Stimulated activated CD8-positive, alpha-beta memory T cell treated with anti-CD3 and anti-CD28 coated beads, Interleukin-12 subunit alpha, Interleukin-12 subunit beta, amount 100 ng/mL, for 1 hour (primary cell): ENCODE measurements around the gene GPR149.
"Not testable (repeated sequence)": the region's sequence is repeated elsewhere in the genome, so short reads cannot be mapped to it uniquely, and the experiment has no call there.

Source experiments
- DNase-seq: peaks from one replicate; pipeline ENCODE4 v3.0.0-alpha.2; 2020; ENCODE audit warnings: low read depth

The GPR149 gene, protein sequence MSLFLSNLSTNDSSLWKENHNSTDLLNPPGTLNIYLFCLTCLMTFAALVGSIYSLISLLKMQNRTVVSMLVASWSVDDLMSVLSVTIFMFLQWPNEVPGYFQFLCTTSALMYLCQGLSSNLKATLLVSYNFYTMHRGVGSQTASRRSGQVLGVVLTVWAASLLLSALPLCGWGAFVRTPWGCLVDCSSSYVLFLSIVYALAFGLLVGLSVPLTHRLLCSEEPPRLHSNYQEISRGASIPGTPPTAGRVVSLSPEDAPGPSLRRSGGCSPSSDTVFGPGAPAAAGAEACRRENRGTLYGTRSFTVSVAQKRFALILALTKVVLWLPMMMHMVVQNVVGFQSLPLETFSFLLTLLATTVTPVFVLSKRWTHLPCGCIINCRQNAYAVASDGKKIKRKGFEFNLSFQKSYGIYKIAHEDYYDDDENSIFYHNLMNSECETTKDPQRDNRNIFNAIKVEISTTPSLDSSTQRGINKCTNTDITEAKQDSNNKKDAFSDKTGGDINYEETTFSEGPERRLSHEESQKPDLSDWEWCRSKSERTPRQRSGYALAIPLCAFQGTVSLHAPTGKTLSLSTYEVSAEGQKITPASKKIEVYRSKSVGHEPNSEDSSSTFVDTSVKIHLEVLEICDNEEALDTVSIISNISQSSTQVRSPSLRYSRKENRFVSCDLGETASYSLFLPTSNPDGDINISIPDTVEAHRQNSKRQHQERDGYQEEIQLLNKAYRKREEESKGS

DNA sequence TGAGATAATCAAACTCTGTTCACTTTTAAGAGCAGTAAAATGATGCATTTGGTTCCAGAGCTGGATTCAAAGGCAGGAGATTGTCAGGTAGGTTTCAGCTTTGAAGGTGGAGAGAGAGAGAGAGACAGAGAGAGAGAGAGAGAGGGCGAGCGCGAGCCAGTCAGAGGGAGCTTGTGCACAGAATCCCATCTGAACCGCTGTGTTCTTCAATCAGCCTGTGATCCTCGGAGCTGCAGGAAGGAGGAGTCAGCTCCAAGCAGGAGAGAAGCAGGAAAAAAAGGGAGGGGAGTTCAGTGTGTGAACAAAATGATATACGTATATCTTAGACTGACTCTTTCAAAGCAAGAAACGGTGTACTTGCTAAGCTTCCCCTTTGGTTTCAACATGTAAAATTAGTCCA is at the start of gene GPR149:
Gene GPR149 (minus strand): TSS at position 177 of the 400 bp plus-strand sequence. CDS start 575 bp downstream, outside the sequence.
- DNase-seq = no peak

DNA sequence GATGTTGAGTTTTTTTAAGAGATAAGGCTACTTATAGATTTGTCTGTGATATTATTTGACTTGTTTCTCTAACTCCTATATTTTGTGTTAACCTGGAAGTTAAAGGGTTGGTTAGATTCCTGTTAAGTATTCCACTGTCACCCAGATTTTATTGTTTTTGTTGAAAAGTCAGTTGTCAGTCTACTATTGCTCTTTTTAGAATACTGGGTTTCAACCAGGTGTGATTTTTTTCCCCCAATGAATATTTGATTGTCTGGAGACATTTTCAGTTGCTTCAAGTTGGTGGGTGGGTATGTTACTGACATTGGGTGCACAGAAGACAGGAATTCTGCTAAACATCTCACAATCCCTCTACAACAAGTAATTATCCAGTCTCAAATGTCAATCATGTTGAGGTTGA is 43.8 kb upstream of the GPR149 start:
- no peak for DNase-seq

DNA sequence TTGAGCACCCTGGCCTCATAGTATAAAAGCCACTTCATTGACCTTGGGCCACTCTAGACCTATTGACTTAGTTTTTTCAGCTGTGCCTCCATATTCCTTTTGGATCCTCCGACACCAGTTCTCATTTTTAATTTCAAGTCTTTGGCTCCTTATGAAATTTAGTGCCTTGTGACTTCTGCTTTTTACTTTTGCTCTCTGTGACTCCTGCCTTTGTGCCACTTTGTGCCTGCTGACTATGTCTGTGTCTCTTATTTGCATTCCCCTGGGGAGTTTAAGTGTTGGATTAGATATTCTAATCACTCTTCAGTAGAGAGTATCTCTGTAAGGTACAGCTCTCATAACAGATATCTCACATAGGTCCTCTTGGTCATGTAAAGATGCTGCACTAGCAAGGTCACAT is 39.6 kb upstream of the GPR149 start:
- DNase-seq = no peak

DNA sequence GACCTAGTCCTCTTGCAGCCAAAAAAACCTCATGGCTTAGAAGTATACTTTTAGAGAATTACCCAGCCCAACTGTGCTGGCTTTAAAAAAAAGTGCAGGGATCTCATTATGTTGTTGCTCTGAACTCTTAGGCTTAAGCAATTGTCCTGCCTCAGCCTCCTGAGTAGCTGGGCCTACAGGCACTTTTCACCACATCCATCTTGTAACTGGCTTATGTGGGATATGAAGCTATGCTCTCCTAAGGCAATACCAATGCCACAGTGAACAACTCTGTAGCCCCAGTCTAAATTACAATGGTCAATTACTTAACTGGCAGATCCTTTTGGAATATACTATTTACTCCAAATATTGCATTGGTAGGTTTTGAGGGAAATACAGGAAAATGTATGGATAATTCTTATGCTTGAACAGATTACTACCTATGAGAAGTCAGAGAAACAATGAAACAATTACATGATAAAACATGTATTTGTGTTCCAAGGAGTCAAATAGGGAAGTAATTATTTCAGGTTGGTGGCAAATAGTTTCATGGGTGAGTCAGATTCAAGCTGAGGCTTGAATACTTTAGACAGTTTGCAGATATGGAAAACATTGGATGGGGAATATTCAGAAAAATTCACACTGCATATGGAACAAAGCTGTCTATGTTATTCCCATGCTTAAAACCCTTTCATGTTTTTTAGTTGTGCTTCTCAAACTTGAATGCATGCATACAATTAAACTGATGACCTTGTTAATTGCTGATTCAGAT is 34.6 kb upstream of the GPR149 start:
- DNase-seq = no peak

DNA sequence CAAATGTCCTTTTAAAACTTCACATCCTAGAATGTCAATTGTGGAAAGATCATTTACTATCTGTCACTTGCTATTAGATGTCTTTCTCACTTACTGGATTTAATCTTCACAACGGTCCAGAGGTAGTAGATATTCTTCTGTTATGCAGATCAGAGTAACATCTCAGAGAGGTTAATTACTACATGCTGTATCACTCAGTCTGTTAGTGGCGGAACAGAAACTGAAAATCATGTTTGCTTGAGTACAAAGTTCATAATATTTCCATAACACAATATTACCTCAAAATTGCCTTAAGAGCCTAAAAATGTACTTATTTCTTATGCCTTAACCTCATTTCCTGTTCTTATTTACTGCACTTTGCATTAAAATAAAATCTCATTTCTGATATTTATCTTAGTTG is 28.6 kb upstream of the GPR149 start:
- no peak for DNase-seq

DNA sequence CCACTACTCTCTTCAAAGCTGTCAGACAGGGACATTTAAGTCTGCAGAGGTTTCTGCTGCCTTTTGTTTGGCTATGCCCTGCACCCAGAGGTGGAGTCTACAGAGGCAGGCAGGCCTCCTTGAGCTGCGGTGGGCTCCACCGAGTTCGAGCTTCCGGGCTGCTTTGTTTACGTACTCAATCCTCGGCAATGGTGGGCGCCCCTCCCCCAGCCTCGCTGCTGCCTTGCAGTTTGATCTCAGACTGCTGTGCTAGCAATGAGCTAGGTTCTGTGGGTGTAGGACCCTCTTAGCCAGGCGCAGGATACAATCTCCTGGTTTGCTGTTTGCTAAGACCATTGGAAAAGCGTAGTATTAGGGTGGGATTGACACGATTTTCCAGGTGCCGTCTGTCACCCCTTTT is 9.1 kb upstream of the GPR149 start:
- DNase-seq = not testable (repeated sequence)

DNA sequence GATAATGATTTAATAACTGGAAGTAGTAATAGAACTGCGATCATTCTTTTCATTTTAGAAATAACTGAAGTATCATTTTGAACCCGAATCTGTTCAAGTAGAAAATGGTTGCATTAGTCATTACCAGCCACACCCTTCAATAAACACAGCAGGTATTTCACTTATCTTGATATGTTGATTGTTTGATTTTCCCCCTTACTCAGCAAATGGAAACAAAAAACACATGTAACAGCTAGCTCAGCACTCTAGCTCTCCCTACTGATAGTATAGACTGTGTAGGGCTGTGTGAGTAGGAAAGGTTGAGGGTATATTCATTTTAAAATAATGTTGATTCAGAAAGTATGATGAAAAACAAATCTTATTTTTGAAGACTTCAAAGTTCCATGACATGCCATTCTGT is 1.1 kb upstream of the GPR149 start:
- DNase-seq = no peak

DNA sequence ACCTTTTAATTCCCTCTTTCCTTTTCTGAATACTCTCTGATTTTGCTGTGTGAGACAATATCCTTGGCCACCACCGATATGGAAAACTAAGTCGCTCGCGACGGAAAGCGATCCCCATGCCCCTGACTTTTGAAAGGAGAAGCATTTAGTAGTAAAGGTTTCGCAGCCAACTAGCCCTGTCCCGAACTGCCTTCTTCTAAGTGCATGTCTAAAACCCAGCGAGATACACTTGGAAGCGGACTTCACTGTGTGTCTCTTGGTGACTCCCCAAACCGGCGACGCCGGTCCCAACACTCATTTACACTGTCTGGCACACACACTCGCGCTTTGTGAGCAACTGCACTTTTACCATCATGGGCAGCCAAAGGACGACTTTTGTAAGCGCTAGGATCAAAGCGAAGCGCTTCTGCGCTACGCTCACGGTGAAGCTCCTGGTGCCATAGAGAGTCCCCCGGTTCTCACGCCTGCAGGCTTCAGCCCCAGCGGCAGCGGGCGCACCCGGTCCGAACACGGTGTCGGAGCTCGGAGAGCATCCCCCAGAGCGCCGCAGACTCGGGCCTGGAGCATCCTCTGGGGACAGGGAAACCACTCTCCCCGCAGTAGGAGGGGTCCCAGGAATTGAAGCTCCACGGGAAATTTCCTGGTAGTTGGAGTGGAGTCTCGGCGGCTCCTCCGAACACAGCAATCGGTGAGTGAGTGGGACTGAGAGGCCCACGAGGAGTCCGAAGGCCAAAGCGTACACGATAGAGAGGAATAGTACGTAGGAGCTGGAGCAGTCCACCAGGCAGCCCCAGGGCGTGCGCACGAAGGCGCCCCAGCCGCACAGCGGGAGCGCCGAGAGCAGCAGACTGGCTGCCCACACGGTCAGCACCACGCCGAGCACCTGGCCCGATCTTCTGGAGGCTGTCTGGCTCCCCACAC is 1.4 kb downstream of the GPR149 start:
- DNase-seq = no peak

DNA sequence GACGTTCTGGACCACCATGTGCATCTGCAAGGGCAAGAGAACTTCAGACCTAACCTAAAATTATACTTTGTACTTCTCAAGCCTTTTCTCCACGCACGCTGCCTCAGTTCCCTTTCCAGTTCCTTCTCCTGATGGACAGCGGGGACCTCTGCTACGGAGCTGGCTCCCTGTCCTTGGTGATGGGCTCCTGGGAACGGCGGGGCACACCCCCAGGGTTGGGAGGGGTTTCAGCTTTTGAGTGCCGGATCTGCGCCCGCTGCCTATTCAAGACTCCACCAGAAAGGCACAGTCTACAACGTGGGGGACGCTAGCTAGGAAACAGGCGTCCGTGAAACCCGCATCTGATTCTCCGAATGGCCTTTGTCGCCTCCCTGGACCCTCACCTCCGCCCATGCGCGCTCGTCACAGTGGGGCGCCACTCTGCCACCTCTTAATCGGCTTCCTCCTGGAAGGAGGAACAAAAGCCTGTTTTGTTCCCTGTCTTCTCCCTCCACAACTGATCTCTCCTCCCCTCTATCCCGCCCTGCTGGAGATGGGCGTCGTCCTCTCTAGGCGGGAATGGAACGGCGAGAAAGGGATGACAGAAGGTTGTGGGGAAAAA is 2.2 kb downstream of the GPR149 start:
- DNase-seq = no peak

DNA sequence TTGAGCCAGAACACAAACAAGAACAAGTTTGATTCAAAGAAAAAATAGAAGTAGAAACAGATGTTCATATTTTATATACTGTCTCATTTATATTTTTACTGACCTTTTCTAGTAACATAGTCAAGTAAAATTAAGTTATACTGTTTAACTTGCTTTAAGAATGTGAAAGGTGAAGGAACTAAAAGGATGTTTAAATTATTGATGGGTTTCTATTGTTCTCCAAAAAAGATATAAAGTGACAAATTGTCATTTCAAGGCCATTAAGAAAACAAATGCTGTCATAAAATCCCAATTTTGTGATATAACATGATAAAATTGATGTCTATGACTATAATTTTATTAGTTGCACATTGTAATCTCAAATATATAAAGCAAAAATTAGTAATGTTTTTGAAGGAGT is 7.3 kb downstream of the GPR149 start:
- DNase-seq = no peak

DNA sequence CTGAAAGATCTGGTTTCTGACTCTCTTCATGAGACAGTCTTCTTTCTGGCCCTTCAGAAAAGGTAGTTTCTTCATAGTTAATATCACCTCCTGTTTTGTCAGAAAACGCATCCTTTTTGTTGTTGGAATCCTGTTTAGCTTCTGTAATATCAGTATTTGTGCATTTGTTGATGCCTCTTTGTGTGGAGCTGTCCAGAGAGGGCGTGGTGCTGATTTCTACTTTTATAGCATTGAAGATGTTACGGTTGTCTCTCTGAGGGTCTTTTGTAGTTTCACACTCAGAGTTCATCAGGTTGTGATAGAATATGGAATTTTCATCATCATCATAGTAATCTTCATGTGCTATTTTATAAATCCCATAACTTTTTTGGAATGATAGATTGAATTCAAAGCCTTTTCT is 8.9 kb downstream of the GPR149 start:
- no peak for DNase-seq

DNA sequence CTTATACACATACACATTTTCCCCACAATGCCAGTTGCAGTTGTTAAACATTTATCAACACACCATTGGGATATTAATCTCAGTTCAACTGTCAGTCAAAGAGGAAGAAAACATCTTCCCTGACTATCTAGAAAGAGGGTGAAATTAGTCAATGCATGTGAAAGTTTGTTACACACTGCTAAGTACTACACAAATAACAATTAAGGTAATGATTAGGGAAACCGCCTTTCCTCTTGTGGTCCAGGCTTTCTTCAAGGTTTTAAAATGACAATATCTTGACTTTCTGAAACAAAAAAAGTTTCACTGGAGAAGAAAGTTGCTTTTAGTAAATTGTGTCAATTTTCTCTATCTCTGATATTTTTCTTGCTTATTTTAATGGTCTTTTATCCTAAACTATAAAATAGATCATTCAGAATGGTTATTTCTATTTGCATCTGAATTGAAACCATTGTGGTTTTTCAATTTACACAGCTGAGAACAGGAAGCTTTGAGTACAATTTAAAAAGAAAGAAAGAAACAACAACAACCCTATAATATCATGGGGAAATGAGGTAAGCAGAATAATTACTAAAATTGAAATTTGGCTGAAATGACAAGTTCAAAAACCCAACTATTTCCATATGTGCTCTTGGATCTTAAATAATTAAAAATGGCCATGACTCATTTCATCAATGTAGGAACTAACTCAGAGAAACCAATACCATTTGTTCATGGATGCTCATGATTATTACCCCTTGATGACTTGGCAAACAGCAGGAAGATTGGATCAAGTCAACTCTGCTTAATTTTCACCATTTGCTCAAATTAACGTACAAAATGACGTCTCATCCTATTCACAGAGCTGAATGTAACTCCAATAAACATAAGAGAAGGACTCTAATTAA is 31.7 kb downstream of the GPR149 start:
- no peak for DNase-seq

DNA sequence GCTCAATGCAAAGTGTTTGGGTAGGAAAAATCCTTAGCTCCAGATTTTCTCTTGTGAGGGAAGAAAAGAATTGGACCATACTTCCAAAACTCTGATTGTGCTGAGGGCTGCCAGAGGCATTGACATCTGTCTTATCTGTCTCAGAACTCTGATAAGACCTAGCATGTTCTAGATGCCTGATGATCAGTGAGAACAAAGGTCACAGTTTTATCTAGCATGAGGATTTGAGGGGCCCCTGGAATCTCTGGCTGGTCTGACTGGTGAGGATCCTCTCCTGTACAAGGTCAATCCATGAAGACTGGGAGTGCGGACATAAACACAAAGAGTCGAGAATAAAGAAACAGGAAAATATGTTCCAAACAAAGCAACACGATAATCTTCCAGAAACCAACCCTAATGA is 40.1 kb downstream of the GPR149 start:
- no peak for DNase-seq

DNA sequence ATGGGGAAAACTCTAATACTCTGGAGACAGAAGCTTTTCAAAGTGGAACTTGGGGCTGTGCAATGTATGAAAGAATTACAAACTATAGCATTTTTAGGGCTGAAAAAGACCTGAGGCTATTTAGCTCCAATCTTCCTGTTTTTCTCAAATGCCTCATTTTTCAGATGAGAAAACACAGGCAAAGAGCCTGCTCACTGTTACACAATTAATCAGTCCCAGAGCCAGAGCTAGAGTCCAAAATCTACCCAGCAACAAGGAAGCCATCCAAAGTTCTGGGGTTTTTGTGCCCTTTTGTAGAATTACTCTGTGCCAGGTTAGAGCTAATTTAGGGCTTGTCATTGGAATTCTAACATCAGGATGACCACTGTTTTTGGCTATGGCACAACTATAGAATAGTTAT is 45.5 kb downstream of the GPR149 start:
- no peak for DNase-seq

DNA sequence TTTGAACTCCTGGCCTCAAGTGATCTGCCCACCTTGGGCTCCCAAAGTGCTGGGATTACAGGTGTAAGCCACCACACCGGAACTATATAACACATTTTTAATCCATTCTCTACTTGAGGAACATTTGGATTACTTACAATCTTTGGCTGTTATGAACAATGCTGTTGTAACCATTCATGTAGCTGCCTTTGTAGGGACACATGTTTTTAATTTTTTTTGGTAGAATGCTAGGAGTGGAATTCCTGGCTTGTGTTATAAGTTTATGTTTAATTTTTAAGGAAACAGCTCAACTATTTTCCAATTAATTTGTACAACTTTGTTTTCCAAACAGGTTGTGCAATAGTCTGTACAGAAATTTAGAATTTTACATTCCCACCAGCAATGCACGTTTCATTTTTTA is 51.7 kb downstream of the GPR149 start:
- DNase-seq = no peak

DNA sequence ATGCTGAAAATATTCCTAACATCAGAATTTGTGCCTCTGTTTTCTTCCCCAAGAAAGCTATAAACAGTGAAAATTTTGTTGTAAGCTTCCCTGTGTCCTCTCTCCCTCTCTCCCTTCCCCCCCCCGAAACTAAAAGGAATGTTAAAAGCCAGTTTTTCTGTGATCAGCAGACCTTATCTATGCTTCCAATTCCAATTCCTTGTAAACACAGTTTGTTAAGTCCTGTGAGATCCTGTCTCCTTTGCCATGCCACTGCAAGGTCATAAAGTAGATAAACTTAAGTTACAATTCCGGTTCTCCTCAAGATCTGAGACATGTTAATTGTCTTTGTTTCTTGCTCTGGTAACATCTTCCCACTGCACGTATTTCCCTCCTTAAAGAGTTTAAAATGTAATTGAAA is 62.8 kb downstream of the GPR149 start:
- DNase-seq = no peak

DNA sequence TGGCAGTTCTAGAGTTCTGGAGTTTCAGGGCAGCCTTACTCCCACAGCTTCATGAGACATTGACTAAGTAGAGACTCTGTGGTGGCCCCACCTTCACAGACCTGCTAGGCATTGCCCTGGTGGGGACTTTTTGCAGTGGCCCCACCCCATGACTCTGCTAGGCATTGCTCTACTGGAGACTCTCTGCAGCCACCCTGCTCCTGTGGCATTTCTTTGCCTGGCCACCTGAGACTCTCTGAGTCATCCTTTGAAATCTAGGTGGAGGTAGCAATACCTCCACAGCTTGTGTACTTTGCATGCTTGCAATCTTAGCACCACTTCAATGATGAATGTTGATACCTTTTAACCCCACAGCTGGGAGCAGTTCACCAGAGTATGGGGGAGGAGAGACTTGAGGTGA is 65.1 kb downstream of the GPR149 start:
- DNase-seq = no peak

DNA sequence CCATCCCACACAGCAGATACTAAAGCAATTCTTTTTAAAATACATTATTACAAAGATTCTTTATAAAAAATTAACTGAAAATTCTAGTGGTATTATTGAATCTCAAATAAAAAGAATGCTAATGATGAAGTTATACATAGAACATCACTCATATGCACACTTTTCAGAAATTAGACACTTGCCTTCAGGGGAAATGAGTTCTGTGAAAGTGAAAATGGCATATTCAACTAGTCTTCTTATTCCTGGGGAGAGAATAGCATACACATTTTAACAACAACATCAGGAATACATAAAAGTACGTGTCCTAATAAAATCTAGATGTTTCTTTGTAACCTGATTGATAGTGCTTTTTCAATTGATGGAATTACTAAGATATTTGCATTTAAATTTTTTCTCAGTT is 68.9 kb downstream of the GPR149 start:
- no peak for DNase-seq

DNA sequence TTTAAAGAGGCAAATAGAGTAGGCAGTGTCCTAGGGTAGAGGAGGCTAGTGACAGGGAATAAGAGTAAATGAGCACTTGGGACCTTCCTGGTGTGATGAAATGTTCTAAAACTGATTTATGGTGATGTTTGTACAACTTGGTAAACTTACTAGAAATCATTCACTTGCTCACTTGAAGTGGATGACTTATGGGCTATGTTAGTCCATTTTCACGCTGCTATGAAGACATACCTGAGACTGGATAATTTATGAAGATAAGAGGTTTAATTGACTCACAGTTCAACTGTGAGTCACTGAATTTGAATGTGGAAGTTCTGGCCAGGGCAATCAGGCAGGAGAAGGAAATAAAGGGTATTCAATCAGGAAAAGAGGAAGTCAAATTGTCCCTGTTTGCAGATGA is 74.0 kb downstream of the GPR149 start:
- no peak for DNase-seq

DNA sequence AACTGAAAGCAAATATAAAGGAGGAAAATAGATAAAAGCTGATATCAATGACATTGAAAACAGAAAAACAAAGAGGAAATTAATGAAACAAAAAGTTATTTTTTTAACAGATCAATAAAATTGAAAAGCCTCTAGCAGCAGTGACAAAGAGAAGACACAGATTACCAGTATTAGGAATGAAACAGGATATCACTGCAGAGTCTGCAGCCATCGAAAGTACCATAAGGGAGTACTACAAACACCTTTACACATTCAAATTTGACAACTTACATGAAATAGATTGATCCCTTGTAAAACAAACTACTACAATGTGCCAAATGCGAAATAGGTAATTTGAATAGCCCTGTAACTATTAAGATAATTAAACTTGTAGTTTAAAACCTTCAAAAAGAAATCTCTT is 80.8 kb downstream of the GPR149 start:
- DNase-seq = no peak
